Gastrocnemius medialis (tissue), 4 donors: ENCODE results near the gene FAAH. TPM values are rescaled to one million over a fixed set of nuclear protein-coding genes. Genes with fewer than 3 reads are reported as not detected.

Experiments
- ATAC-seq, 2 donors: fragments of 150-250 bp; one replicate each; pipeline ENCODE4 v1.9.1; 2016
- DNase-seq, 2 donors: peaks; one replicate each; pipeline ENCODE4 v3.0.0-alpha.2; 2019
- H3K27ac ChIP-seq, 4 donors: fragments of 200-600 bp; sonication (generic); 1 replicate in 1 of 4; 2 replicates in 3 of 4; pipeline ENCODE4 v1.5.1; 2016 to 2018; ENCODE audit warnings: mild to moderate bottlenecking in 2 of 4, moderate library complexity in 1 of 4
- H3K27me3 ChIP-seq, 3 donors: fragments of 200-600 bp; sonication (generic) in 2 of 3; 1 replicate in 1 of 3; 2 replicates in 2 of 3; pipeline versions ENCODE4 v1.5.1 to v1.6.0; 2016 to 2019; ENCODE audit warnings: mild to moderate bottlenecking in 1 of 3, moderate library complexity in 1 of 3
- H3K36me3 ChIP-seq, 2 donors: fragments of 200-600 bp; sonication (generic) in 1 of 2; one replicate each; pipeline ENCODE4 v1.5.1; 2017 to 2018
- H3K4me1 ChIP-seq, 2 donors: fragments of 200-600 bp; sonication (generic) in 1 of 2; one replicate each; pipeline ENCODE4 v1.5.1; 2016 to 2017; ENCODE audit warnings: mild to moderate bottlenecking in 2 of 2
- H3K4me3 ChIP-seq, 4 donors: fragments of 200-600 bp; sonication (generic) in 3 of 4; 1 replicate in 1 of 4; 2 replicates in 3 of 4; pipeline ENCODE4 v1.5.1; 2016 to 2019; ENCODE audit warnings: mild to moderate bottlenecking in 2 of 4
- H3K9me3 ChIP-seq, 3 donors: fragments of 200-600 bp; sonication (generic) in 2 of 3; 1 replicate in 1 of 3; 2 replicates in 2 of 3; pipeline ENCODE4 v1.5.1; 2016 to 2019
- CTCF ChIP-seq, 5 experiments: fragments of 450-650 bp in 3 of 5; fragments of 200-600 bp in 2 of 5; sonication (generic) in 2 of 5; IDR thresholded peaks in 4 of 5; conservative IDR thresholded peaks in 1 of 5; 1 replicate in 4 of 5; 2 replicates in 1 of 5; pipeline ENCODE4 v1.5.1; 2016 to 2019; ENCODE audit warnings: antibody characterized with exemption in 5 of 5, mild to moderate bottlenecking in 3 of 5, moderate library complexity in 3 of 5
- POLR2A ChIP-seq, 2 donors: fragments of 450-650 bp; IDR thresholded peaks; one replicate each; pipeline ENCODE4 v1.6.1; 2017; ENCODE audit warnings: antibody characterized with exemption in 2 of 2, mild to moderate bottlenecking in 2 of 2, moderate library complexity in 2 of 2
- in situ Hi-C, 4 donors: fragments of 200-750 bp; cut with MboI; loops; one replicate each; pipeline versions ENCODE4 v1.15.0 to v1.8.0; 2017; ENCODE audit warnings: low sequenced_read_pairs in 4 of 4
- intact Hi-C: fragments of 100-400 bp; cut with DNase I; formaldehyde crosslinking; loops from one replicate; pipeline ENCODE4 v1.15.1; 2023; ENCODE audit warnings: low total_unique reads
- total RNA-seq, 4 donors: library from RNA; depleted of rRNA; stranded (reverse); fragments of >200 nt; gene quantifications; one replicate each; pipeline versions ENCODE4 v1.1.0 to v1.2.3, GENCODE V29; 2016

The FAAH gene
- total RNA-seq, 4 donors from 2014 or later = 5.2 to 15.6 (median 7.3) TPM

GRCh38 chr1:46456411-46456963 lies 62.4 kb downstream of the FAAH start:
- H3K36me3 ChIP-seq = no peaks in the 10 kb centered on the region
- TF ChIP-seq POLR2A (IDR thresholded peaks at IDR 0.05) (no peak), CTCF (IDR thresholded peaks at IDR 0.05 in 4 of 5, conservative IDR thresholded peaks at IDR 0.05 in 1 of 5) (no peak)
- no peak for DNase-seq
- no peak overlapping the region for H3K4me3 ChIP-seq
- no peaks in the 10 kb centered on the region for H3K4me1 ChIP-seq
- H3K27ac ChIP-seq = no peak overlapping the region
- no peaks in the 10 kb centered on the region for H3K9me3 ChIP-seq
- ATAC-seq = no peak
- intact Hi-C loops (no loop called here), in situ Hi-C loops (no loop called here)
- H3K27me3 ChIP-seq = peaks cover 0 to 9% (median under 1%) of the 10 kb centered on the region in 3 donors

- no peak overlapping the region for H3K4me3 ChIP-seq
- intact Hi-C loops = no loop called here
- H3K36me3 ChIP-seq = no peaks in the 10 kb centered on the region
- DNase-seq (no peak), ATAC-seq (no peak)
- H3K4me1 ChIP-seq = no peaks in the 10 kb centered on the region
- no peaks in the 10 kb centered on the region for H3K9me3 ChIP-seq
- no peak for TF ChIP-seq CTCF (IDR thresholded peaks at IDR 0.05 in 4 of 5, conservative IDR thresholded peaks at IDR 0.05 in 1 of 5)
- in situ Hi-C loops = no loop called here
- peaks cover 0 to 6% (median 0%) of the 10 kb centered on the region in 3 donors for H3K27me3 ChIP-seq
- no peak overlapping the region for H3K27ac ChIP-seq
Measured at GRCh38 chr1:46457178-46457577, 63.1 kb downstream of the FAAH start.

- H3K9me3 ChIP-seq = no peaks in the 10 kb centered on the region
- ATAC-seq (no peak), DNase-seq (no peak)
- TF ChIP-seq POLR2A (IDR thresholded peaks at IDR 0.05) = no peak
- no peak for TF ChIP-seq CTCF (IDR thresholded peaks at IDR 0.05 in 4 of 5, conservative IDR thresholded peaks at IDR 0.05 in 1 of 5)
- intact Hi-C loops = no loop called here
- H3K4me3 ChIP-seq = no peak overlapping the region
- no peaks in the 10 kb centered on the region for H3K4me1 ChIP-seq
- H3K27ac ChIP-seq = no peak overlapping the region
- in situ Hi-C loops = no loop called here
- no peaks in the 10 kb centered on the region for H3K27me3 ChIP-seq
- no peaks in the 10 kb centered on the region for H3K36me3 ChIP-seq
Measured at GRCh38 chr1:46458190-46458589, 64.1 kb downstream of the FAAH start.

GRCh38 chr1:46458846-46459245 lies 64.7 kb downstream of the FAAH start:
- H3K9me3 ChIP-seq = no peaks in the 10 kb centered on the region
- H3K4me1 ChIP-seq = no peaks in the 10 kb centered on the region
- H3K27ac ChIP-seq = no peak overlapping the region
- DNase-seq (no peak), ATAC-seq (no peak)
- no peak overlapping the region for H3K4me3 ChIP-seq
- intact Hi-C loops (no loop called here), in situ Hi-C loops (no loop called here)
- TF ChIP-seq CTCF (IDR thresholded peaks at IDR 0.05 in 4 of 5, conservative IDR thresholded peaks at IDR 0.05 in 1 of 5) (no peak), POLR2A (IDR thresholded peaks at IDR 0.05) (no peak)
- H3K27me3 ChIP-seq = no peaks in the 10 kb centered on the region
- H3K36me3 ChIP-seq = no peaks in the 10 kb centered on the region

GRCh38 chr1:46459315-46459714 lies 65.2 kb downstream of the FAAH start:
- in situ Hi-C loops = no loop called here
- Histone ChIP-seq H3K27ac (no peak overlapping the region), H3K4me1 (no peaks in the 10 kb centered on the region), H3K27me3 (no peaks in the 10 kb centered on the region), H3K4me3 (no peak overlapping the region), H3K36me3 (no peaks in the 10 kb centered on the region), H3K9me3 (no peaks in the 10 kb centered on the region)
- ATAC-seq (no peak), DNase-seq (no peak)
- TF ChIP-seq CTCF (IDR thresholded peaks at IDR 0.05 in 4 of 5, conservative IDR thresholded peaks at IDR 0.05 in 1 of 5) (no peak), POLR2A (IDR thresholded peaks at IDR 0.05) (no peak)
- intact Hi-C loops = no loop called here
